Right atrium auricular region (tissue), 2 donors: Measurements from ENCODE around the gene STARD3. TPM values are rescaled to one million over a fixed set of nuclear protein-coding genes. Genes with fewer than 3 reads are reported as not detected.

Source experiments
- DNase-seq: peaks from one replicate; pipeline ENCODE4 v3.0.0-alpha.2; 2019; ENCODE audit warnings: low spot score
- H3K27ac ChIP-seq, 2 donors: fragments of 200-600 bp; sonication (generic); 1 replicate in 1 of 2; 2 replicates in 1 of 2; pipeline ENCODE4 v1.5.1; 2016 to 2019
- H3K27me3 ChIP-seq, 2 donors: fragments of 200-600 bp; sonication (generic); one replicate each; pipeline versions ENCODE4 v1.5.1 to v1.6.0; 2017 to 2019
- H3K36me3 ChIP-seq: fragments of 200-600 bp; sonication (generic); one replicate; pipeline ENCODE4 v1.5.1; 2016
- H3K4me1 ChIP-seq, 2 donors: fragments of 200-600 bp; sonication (generic); one replicate each; pipeline versions ENCODE4 v1.5.1 to v1.6.0; 2017 to 2019
- H3K4me3 ChIP-seq, 2 donors: fragments of 200-600 bp; sonication (generic); 1 replicate in 1 of 2; 2 replicates in 1 of 2; pipeline ENCODE4 v1.5.1; 2017 to 2019; ENCODE audit warnings: mild to moderate bottlenecking in 1 of 2, moderate library complexity in 1 of 2
- H3K9me3 ChIP-seq, 2 donors: fragments of 200-600 bp; sonication (generic); one replicate each; pipeline ENCODE4 v1.5.1; 2019
- CTCF ChIP-seq, 2 donors: fragments of 200-600 bp; sonication (generic); IDR thresholded peaks; one replicate each; pipeline ENCODE4 v1.5.1; 2019; ENCODE audit warnings: antibody characterized with exemption in 2 of 2
- total RNA-seq, 2 donors: library from RNA; depleted of rRNA; stranded (reverse); fragments of >200 nt; gene quantifications; one replicate each; pipeline ENCODE4 v1.1.0, GENCODE V29; 2016

STARD3 gene
- total RNA-seq, 2 donors from 2014 or later, result 18.5 to 22.2 TPM

- DNase-seq, result no peak
- no peak for TF ChIP-seq CTCF (IDR thresholded peaks at IDR 0.05)
- H3K9me3 ChIP-seq, result no peaks in the 10 kb centered on the region
- H3K27ac ChIP-seq, result no peak within 1 kb of the TSS
- peaks cover 0 to 27% of the 10 kb centered on the region in 2 donors for H3K4me1 ChIP-seq
- peaks cover 0 to 8% of the 10 kb centered on the region in 2 donors for H3K27me3 ChIP-seq
- peak within 1 kb of the TSS; percentile 48 for H3K4me3 ChIP-seq
- no peaks in the 10 kb centered on the region for H3K36me3 ChIP-seq
These were observed 10.5 kb upstream of the STARD3 start, which contains the start of gene PPP1R1B for GRCh38 chr17:39626171-39627046. Gene PPP1R1B, plus strand, starts transcription at chr17:39626952. Its CDS starts 441 bp downstream, at chr17:39627393.

GRCh38 chr17:39627047-39627711, 9.8 kb upstream of the STARD3 start:
- no peak for TF ChIP-seq CTCF (IDR thresholded peaks at IDR 0.05)
- peaks cover 0 to 26% of the 10 kb centered on the region in 2 donors for H3K4me1 ChIP-seq

GRCh38 chr17:39627712-39628516, 9.0 kb upstream of the STARD3 start:
- no peak for DNase-seq
- H3K27ac ChIP-seq, result no peak overlapping the region
- peaks cover 0 to 8% of the 10 kb centered on the region in 2 donors for H3K27me3 ChIP-seq
- no peaks in the 10 kb centered on the region for H3K36me3 ChIP-seq
- H3K4me1 ChIP-seq, result peaks cover 0 to 21% of the 10 kb centered on the region in 2 donors
- TF ChIP-seq CTCF (IDR thresholded peaks at IDR 0.05), result no peak
- H3K9me3 ChIP-seq, result no peaks in the 10 kb centered on the region
- H3K4me3 ChIP-seq, result peak overlapping the region in 1 of 2 donors; percentile 48

More at GRCh38 chr17:39627047-39627711, 9.8 kb upstream of the STARD3 start:
- Histone ChIP-seq H3K9me3 (no peaks in the 10 kb centered on the region), H3K27me3 (peaks cover 0 to 8% of the 10 kb centered on the region in 2 donors), H3K27ac (no peak overlapping the region), H3K4me3 (peak overlapping the region; percentile 48), H3K36me3 (no peaks in the 10 kb centered on the region)
- DNase-seq, result no peak

GRCh38 chr17:39628655-39629493, 8.1 kb upstream of the STARD3 start:
- DNase-seq, result no peak
- no peak overlapping the region for H3K27ac ChIP-seq
- no peak overlapping the region for H3K4me3 ChIP-seq
- H3K27me3 ChIP-seq, result peaks cover 0 to 8% of the 10 kb centered on the region in 2 donors
- no peaks in the 10 kb centered on the region for H3K9me3 ChIP-seq
- H3K36me3 ChIP-seq, result no peaks in the 10 kb centered on the region
- peaks cover 0 to 14% of the 10 kb centered on the region in 2 donors for H3K4me1 ChIP-seq
- no peak for TF ChIP-seq CTCF (IDR thresholded peaks at IDR 0.05)

GRCh38 chr17:39629494-39629880, 7.5 kb upstream of the STARD3 start:
- no peak overlapping the region for H3K27ac ChIP-seq
- no peak overlapping the region for H3K4me3 ChIP-seq
- peaks cover 0 to 15% of the 10 kb centered on the region in 2 donors for H3K4me1 ChIP-seq
- no peaks in the 10 kb centered on the region for H3K36me3 ChIP-seq
- DNase-seq, result no peak
- no peaks in the 10 kb centered on the region for H3K9me3 ChIP-seq
- TF ChIP-seq CTCF (IDR thresholded peaks at IDR 0.05), result no peak
- H3K27me3 ChIP-seq, result peaks cover 0 to 8% of the 10 kb centered on the region in 2 donors
